GM19438 (cell line): Measurements from ENCODE around the gene ARID1B.

ENCODE experiments used
- ATAC-seq: cut with Tn5 transposase; IDR thresholded peaks from one replicate; pipeline ENCODE4 v1.9.1; 2021; ENCODE audit warnings: low read depth; ENCODE audit not compliant: unreplicated experiment

The ARID1B gene

GRCh38 chr6:156875062-156875461 lies 97.9 kb downstream of the ARID1B start:
- ATAC-seq = no peak

GRCh38 chr6:156876302-156876701 lies 99.1 kb downstream of the ARID1B start:
- ATAC-seq = no peak

- ATAC-seq = no peak
These were observed 100.1 kb downstream of the ARID1B start for GRCh38 chr6:156877126-156877863.

- ATAC-seq = no peak
These were observed 101.5 kb downstream of the ARID1B start for GRCh38 chr6:156878681-156879080.

- ATAC-seq = no peak
These were observed 102.0 kb downstream of the ARID1B start for GRCh38 chr6:156879186-156879585.

- ATAC-seq = no peak
These were observed 102.4 kb downstream of the ARID1B start for GRCh38 chr6:156879591-156879990.

- no peak for ATAC-seq
These were observed 103.7 kb downstream of the ARID1B start for GRCh38 chr6:156880913-156881312.

GRCh38 chr6:156881687-156882629 lies 104.8 kb downstream of the ARID1B start:
- ATAC-seq = no peak

GRCh38 chr6:156883497-156884252 lies 106.5 kb downstream of the ARID1B start:
- ATAC-seq = no peak

GRCh38 chr6:156884306-156884705 lies 107.1 kb downstream of the ARID1B start:
- ATAC-seq = no peak

GRCh38 chr6:156885562-156885961 lies 108.4 kb downstream of the ARID1B start:
- no peak for ATAC-seq

- peak; percentile 69 for ATAC-seq
These were observed 109.2 kb downstream of the ARID1B start for GRCh38 chr6:156886409-156886808.

GRCh38 chr6:156887623-156888269 lies 110.6 kb downstream of the ARID1B start:
- no peak for ATAC-seq

GRCh38 chr6:156889469-156889868 lies 112.3 kb downstream of the ARID1B start:
- ATAC-seq = no peak

GRCh38 chr6:156889986-156890385 lies 112.8 kb downstream of the ARID1B start:
- ATAC-seq = no peak

GRCh38 chr6:156890627-156891314 lies 113.6 kb downstream of the ARID1B start:
- no peak for ATAC-seq

GRCh38 chr6:156897907-156898531 lies 120.8 kb downstream of the ARID1B start:
- no peak for ATAC-seq

GRCh38 chr6:156899071-156899470 lies 121.9 kb downstream of the ARID1B start:
- no peak for ATAC-seq

GRCh38 chr6:156899532-156900135 lies 122.5 kb downstream of the ARID1B start:
- no peak for ATAC-seq
